Medulla oblongata (tissue), 1 donor: Measurements from ENCODE around the gene ELFN2.

Experiments used
- DNase-seq: peaks from one replicate; pipeline ENCODE4 v3.0.0-alpha.2; 2015; ENCODE audit errors: extremely low spot score

ELFN2 gene

DNA sequence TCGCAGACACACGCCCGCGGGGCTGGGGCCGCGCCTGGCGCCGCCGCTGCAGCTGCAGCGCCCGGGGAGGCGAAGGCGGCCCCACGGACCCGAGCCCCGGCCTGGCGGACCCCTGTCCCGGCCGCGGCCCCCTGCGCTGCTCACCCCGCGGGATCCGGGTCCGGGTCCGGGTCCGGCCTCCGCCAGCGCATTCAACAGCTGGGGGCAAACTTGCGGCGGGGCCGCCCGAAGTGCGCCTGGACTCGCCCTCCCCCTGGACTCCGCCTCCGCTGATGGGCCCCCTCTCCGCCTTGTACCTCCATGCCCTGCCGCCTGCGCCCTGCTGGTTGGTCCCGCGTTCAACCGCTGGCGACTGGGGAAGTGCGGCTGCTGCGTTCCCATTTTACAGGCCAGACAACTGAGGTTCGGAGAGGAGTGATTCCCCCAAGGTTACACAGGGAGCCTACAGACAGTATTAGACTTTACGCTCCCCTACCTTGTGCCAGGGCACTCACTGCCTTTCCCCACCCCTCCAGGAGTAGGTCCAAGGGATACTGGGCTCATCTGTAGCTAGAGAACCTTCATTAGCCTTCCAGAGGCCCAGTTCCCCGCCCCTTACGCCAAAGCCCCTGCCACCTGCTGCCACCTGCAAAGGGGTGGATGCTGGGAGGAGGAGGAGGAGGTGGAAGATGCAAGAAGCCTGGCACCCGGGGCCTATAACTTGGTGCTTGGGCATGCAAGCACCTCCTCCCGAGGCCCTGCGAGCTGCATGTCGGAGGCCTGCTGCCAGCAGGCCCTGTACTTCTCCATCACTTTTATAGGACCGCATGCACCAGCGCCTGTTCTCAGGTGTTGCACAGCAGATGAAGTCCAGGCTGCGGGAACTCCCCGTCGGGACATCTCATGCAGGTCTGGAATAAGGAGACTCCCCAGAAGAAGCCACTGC is 694 bp upstream of the ELFN2 start:
- no peak for DNase-seq

DNA sequence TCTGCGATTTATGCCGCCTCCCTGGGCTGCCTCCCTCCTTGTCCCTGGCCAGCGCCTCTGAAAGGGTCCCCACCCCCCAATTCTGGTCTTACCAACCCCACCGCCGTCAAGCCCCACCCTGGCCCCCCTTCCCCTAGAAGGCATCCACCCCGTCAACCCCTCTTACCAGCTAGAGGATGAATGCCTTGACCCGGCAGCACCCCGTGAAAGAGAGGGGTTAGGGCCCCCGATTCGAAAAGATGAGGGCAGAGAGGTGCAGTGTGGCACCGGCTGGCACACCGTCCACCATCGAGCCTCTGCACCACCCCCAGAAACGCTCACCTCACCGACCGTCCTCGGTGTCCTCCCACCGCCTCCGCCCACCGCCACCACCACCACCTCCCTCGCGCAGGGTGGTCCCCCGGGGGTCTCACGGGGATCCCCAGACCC is 559 bp downstream of the ELFN2 start:
- DNase-seq, result no peak

DNA sequence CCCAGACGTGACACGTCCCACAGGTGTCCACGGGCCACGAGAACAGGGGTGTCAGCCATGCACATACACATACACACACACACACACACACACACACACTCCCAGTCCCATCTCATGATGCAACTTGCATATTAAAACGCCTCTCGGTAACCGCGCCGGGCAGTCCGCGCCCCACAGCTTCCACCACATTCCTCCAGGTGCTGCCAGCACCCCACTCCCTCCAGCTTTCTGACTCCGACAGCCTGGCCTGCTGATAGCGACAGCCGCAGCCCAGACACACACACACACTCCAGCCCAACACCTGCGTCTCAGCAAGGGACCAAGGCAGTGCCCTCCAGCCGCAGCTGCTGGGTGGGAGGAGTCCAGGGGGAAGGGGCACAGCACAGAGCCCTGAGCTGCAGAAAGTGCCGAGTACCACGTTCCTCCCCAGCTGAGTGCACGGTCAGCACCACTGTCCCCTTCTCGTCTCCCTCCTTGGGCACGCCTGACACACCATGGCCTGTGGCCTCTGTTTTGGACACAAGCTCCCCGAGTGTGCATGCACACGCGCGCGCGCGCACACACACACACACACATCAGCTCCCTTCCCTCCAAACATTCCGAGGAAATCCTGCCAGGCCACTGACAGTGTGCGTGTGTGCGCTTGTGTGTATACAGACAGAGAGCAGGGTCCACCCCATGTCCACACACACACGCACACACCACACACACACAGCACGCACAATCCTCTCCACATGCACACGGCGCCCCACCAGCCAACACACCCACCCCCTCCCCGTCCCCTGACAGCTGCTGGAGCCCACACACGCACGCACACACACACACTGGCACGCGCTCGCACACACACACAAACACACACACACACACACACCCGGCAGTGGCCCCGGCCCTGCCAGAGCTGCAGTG is 1.2 kb downstream of the ELFN2 start:
- DNase-seq, result no peak

DNA sequence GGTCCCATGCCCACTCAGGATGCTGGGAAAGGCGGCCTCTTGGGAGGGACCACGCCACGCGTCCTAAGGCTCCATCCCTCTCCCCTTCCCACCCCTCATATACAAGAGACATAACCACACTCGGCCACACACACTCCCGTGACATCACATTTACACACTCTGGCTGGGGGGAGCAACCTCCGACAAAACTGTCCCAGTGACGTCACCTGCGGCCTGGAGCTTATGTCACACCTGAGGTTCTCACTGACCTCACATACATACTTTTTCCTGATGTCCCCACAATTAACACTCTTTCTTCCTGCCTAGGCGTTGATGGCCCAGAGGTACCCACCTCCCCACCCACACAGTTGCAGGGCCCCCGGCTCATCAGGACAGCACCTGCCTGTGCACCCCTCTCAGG is 1.9 kb downstream of the ELFN2 start:
- DNase-seq, result no peak

DNA sequence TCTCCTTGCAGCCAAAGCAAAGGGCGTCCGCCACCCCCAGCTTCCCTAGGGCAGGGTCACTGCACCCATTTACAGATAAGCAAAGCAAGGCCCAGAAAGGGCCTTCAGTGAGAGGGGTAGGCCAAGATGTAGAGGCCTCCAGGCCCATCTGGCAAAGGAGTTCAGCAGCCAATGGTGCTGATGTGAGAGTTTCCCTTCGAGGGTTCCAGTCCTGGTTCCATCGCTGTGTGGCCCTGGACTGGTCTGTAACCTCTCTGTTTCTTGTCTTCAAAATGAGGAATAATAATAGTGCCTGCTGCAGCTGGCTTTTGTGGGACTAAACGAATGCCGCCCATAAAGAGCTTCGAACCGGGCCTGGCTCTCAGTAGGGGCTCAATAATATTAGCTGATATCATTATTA is 4.0 kb downstream of the ELFN2 start:
- no peak for DNase-seq

DNA sequence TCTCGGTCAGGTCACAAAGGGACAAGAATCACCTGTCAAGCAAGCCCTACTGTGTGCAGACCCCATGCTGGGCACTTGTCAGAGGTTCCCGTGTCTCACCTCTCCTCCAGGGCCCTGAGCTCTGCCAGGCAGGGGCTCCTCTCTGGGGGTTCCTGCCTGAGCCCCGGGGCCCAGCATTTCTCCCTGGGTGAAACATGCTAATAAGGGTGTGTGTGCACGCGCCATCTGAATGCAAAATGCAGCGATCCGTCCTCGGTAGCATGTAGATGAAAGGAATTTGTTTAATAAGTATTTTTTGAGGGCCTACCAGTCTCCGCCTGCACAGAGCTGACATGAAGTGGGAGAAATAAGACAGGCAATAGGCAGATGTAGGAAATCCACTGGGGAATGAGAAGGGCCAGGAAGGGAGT is 5.8 kb downstream of the ELFN2 start:
- DNase-seq, result no peak

DNA sequence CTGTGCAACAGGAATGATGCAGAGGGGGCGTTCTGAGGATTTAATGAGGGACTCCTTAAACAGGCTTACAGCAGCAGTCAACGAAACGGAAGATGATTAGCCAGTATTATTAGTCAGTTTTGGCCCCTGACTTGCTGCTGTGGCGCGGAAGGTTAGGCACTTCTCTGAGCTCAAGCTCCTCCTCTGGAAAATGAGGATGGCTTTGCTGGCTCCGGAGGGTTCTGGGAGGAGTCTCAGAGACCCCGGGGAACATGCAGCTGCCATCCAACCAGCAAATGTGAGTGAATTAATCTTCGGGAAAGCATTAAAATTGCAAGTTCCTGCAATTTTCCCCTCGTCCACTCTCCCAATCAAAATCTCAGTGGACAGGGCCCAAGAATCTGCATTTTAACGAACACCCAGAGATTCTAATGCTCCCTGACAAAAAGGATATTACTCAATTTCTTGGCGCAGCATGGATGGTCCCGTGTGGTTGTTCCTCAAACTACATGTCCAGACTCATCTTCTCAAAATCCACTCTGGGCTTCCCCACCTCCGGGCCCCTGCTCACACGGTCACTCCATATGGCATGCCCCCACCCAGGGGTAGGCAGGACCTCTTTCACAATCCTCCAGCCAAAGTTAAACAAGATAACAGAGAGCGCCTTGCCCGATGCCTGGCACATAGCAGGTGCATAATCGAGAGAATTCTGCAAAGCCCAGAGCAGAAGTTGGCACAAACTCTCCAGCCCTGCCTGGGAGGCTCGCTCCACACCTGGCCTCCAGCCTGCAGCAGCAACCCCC is 6.4 kb downstream of the ELFN2 start:
- peak; percentile 19 for DNase-seq

DNA sequence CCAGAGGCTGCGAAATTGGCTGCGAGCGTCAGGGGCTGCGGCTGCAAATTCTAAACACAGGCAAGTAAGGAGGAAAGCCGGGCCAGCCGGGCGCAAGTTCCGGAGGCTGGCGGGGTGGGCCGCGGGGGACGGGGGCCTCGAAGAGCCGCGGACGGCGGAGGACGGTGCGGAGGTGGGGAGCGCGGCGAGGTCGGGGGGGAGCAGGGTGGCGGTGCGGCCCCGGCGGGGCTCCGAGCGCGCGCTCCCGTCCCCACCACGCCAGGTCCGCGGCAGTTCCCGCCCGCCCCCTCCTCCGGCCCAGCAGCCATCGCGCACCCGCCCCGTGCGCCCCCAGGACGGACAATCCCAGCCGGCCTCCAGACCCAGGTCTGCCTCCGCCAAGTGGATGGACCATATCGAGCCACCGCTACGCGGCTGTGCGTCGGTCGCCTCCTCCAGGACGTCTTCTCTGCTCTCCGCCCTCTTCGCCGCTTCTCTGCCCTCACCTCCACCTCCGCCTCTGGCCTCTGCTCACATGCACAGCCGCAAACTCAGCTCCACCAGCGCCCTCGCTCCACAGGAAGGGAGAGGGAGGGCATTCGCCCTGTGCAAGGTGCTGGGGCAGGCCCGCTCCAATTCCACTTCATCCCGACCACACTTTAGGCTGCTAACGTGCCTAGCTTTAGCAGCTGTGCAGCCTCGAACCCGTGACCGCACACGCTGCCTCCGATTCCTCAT is 7.2 kb downstream of the ELFN2 start:
- no peak for DNase-seq

DNA sequence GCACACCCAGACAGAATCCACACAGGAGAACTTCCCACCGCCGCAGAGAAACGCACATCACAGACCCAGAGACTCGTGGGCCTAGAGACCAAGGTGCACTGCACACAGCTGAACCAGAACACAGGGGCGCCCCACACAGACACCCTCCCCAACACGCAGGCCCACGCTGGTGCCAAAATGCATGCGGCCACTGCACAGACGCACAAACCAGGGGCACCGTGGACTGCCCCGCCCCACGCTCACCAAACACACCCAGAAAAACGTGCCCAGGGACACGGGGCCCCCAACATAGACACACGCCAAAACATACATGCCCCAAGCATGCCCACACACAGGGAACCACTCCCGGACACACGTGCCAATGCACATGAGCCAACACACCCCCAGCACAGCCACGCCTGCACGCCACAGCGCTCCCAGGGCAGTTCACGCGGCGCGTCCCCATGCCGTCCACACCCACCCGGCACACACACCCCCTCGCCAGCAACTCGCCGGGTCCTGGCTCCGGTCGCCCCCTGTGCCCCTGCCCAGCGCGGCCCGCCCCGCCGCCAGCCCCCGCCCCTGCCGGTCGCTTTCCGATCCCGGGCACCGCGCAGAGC is 7.8 kb downstream of the ELFN2 start:
- DNase-seq, result no peak

DNA sequence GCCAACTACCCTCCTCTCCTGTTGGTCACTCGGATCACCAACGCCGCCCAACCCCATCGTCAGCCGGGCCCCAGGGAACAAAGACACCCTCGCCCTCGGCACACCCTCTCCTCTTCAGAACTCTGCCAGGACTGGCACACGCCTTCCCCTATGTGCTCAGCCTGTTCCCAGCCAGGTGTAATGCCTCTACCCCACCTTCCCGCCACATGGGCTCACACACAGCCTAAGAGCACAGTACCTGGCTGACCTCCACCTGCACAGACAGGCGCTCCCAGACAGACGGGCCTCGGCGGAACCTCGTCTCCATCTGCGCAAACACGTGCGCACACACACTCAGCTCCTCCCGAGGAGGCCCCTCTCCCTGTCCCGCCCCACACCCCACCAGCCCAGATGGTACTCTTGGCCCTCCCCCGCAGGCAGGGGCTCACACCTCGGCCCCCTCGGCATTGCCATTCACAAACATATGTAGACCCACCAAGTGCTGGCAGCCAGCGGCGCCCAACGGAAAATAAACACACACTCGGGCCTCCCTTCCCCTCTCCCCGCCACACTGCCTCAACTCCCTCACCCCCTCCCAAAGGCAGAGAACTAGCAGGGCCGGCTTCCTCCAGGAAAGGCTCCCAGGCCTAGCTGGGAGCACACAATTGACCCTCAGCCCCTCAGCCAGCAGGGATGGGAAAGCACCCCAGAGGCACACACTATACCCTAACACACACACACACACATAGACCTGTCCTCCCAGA is 8.5 kb downstream of the ELFN2 start:
- no peak for DNase-seq

DNA sequence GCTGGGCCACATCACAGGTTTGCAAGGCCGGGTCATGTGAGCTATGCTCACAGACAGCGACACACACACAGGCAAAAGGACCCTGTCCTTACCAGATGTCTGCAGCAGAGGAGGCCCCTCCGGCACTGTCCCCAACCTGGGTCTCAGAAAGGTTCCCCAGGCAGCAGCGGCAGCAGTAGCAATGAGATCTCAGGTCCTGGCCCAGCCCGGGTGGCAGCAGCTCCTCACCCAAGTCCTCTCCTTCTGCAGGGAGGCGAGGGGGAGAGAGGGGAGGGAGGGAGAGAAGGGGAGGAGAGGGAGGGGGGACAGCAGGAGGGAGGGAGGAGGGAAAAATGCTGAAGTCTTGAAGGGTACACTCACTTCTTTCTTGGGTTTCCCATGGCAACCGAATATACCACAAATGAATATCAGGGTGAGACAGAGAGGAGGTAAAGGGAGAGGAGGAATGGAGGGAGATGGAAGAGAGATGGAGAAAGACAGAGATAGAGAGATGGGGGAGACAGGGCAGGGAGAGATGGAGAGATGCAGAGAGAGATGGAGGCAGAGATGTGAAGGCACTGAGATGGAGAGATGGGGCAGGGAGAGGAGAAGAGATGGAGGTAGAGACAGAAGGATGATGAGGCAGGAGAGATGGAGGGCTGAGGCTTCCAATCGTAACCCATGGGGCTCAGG is 9.5 kb downstream of the ELFN2 start:
- no peak for DNase-seq

DNA sequence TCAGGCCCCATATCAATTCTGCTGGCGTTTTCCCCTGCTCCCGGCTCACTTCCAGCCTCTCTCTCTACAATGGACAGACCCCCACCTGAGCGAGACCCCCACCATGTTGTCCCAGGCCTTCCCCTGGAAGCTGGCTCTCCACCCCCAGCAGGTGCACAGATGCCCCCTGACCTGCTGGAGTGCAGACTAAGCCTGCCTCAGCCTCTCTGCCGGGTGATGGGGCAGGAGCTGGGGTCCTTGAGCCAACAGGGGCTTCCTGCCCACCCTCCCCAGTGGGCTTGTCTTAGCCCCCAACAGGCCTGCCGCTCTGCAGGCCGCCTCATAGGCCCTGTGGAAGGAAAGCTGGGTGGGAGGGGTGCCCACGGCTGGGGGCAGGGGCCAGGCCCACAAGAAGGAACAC is 10.0 kb downstream of the ELFN2 start:
- DNase-seq, result no peak

DNA sequence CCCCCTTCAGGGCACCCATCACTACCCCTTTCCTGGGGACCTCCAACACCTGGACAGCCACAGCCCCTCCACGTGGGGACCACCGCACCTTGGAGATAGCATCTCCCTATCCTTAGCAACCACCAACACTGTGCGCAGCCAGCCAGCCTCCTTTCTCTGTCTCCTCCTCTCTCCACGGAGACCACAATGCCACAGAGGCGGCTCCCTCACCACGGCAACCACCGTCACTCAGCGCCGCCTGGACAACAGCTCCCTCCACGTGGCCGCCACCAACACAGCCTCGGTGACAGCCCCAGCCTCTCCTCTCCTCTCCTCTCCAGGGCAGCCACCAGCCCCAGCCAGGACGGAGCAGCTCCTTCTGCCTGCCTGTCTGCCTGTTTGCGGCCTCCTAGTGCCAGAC is 10.5 kb downstream of the ELFN2 start:
- no peak for DNase-seq

DNA sequence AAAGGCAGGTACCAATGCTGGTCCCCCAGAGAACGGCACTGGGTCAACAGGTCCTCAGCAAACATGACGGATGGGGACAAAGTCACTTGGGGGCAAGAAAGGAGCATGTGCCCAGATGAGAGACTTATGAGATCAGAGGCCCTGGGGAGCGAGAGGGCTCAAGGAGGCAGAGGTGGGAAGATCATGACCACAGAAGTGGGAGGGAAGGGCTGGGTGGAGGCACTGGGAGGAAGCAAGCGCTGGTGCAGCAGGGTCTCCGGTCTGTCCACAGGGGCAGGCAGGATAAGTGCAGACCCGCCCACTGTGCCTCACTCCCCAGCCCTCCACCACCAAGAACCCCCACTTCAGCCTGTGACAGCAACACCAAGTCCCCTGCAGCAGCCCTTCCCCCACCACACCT is 10.9 kb downstream of the ELFN2 start:
- no peak for DNase-seq

DNA sequence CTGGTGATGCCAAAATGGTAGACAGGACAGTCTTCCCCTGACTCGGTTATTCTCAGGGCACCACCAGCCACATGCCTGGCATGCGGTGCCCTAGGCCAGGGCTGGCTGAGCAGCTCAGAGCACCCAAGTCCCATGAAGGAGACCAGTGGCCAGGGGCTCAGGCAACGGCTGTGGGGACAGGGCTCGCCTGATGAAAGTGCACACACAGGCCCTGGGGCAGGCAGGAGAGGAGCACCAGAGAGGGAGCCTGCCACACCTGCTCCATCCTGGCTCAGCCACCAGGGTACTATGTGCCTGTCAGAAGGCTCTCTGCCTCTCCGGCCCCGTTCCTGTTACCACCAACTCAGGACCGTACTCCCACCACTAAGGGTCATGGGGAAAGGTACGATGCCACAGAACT is 12.1 kb downstream of the ELFN2 start:
- DNase-seq, result no peak

DNA sequence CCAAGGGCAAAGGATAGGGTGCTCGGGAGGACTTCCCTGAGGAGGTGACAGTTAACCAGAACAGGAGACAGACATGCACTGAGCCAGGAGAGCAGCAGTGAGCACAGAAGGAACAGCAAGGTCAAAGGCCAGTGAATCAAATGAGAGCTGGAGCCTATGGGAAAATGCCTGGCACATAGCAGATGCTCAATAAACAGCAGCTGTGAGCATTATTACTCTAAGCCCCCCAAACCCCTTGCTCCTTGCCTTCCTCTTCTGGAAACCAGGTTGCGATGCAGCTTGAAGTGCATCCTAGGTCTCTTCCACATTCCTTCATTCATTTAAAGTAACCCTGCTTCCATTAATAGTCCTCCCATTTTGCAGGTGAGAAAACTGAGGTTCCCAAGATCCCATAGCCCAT is 13.0 kb downstream of the ELFN2 start:
- DNase-seq, result no peak

DNA sequence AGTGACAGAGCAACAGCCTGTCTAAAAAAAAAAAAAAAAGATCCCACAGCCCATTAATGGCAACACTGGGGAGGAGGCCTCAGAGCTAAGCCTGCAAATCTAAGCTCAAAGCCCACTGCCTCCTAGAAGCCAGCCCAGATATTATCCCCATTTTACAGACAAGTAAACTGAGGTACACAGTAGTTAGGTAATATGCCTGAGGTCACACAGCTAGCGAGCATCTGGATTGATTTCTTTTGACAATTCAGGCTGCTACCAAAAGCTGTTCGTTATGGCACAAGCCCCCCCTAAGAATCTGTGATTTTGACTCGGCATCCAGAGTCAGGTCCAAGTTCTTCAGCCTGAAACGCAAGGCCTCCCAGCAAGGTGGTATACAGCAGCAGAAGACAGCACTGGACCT is 13.7 kb downstream of the ELFN2 start:
- DNase-seq, result no peak

DNA sequence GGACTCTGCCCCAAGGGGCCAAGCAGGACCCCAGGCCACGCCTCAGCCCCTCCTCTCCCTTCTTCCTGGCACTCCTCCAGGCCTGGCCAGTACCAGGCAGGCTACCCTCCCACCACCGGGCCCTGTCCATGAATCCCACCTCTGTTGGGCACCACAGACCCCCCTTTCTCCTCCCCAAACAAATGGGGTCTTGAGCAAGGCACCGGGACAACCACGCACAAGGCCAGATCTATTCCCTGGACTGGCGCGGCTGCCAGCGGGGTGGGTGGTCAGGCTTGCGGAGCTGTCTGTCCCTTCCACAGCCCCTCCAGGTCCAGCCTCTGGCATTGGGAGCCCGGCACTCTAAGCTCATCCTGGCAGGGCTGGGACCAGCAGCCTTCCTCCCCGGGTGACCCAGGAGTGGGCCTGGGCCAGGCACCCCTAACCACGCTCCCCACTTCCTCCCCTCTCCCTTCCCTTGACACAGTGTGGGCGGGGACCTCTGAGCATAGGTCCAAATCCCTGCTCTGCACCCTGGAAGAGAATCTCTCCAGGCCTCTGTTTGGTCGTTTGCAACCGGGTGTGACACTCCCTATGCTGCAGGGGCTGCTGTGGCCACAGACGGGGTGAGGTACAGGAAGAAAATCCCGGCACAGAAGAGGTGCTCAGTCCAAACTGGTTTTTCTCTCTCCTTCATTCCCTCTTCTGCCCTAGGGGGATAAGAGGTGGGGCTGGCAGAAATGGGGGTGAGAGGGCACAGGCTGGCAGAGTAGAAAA is 14.6 kb downstream of the ELFN2 start:
- DNase-seq, result no peak

DNA sequence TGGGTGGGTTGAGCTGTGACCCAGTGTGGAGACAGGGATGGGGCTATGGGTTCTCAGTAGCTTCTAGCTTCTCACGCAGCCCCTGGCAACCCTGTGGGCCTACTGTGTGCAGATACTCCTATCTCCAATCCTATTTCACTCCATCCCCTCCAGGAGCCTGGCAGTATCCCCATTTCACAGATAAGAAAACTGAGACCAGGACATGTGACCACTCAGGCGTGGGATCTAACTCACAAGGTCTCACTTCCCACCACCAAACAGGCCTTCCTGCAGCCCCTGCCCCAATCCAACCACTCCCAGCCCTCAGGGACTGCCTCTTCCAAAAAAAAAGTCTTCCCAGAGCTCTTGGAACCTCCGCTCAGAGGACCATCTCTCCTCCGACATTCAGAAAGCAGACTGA is 15.6 kb downstream of the ELFN2 start:
- DNase-seq, result no peak
